IMR-90 (cell line): Measurements from ENCODE around the gene WDR48. TPM values are rescaled to one million over a fixed set of nuclear protein-coding genes. Genes with fewer than 3 reads are reported as not detected.

Experiments used
- ATAC-seq: fragments of 200-7000 bp; cut with Tn5 transposase; 2 replicates; pipeline ENCODE4 v1.9.1; 2020; ENCODE audit warnings: low read depth, mild to moderate bottlenecking, moderate library complexity
- BruUV-seq: library from RNA; stranded (reverse); fragments of 400-500 nt; replicated peaks from 2 replicates; lab custom pipeline; 2021; lab: Mats Ljungman, UMichigan
- CTCF ChIA-PET: fragments of 300-600 bp; formaldehyde crosslinking; extraction: SDS; loops from one replicate; lab custom pipeline; 2021; ENCODE audit warnings: antibody characterized with exemption; lab: Yijun Ruan, JAX
- POLR2A ChIA-PET: fragments of 300-600 bp; sonication (Branson Sonifier 250); formaldehyde crosslinking; loops from one replicate; lab custom pipeline; 2022; ENCODE audit warnings: antibody characterized with exemption; ENCODE audit not compliant: unreplicated experiment; lab: Charles Lee
- DNase-seq: peaks from one replicate; pipeline ENCODE4 v3.0.0; 2013
- H2AFZ ChIP-seq: replicated peaks from 2 replicates; pipeline ENCODE3; 2013; ENCODE audit warnings: low read length, mild to moderate bottlenecking; ENCODE audit not compliant: poor library complexity
- H2AK5ac ChIP-seq: 2 replicates; pipeline ENCODE4 v1.6.1; 2013; ENCODE audit warnings: low read depth, low read length, inconsistent platforms
- H2AK9ac ChIP-seq: replicated peaks from 2 replicates; pipeline ENCODE3; 2013; ENCODE audit warnings: mild to moderate bottlenecking, low read depth, low read length, moderate library complexity; ENCODE audit not compliant: poor library complexity
- H2BK120ac ChIP-seq: 2 replicates; pipeline ENCODE4 v1.6.1; 2013; ENCODE audit warnings: low read depth, low read length, inconsistent platforms
- H2BK15ac ChIP-seq: 3 replicates; pipeline ENCODE4 v1.6.1; 2013; ENCODE audit warnings: low read depth, low read length, inconsistent platforms
- H2BK20ac ChIP-seq: 2 replicates; pipeline ENCODE4 v1.6.1; 2013; ENCODE audit warnings: low read depth, mild to moderate bottlenecking, inconsistent platforms, low read length, moderate library complexity
- H2BK5ac ChIP-seq: 2 replicates; pipeline ENCODE4 v1.6.1; 2013; ENCODE audit warnings: mild to moderate bottlenecking, low read depth, low read length, inconsistent platforms; ENCODE audit not compliant: poor library complexity, severe bottlenecking
- H3K14ac ChIP-seq: replicated peaks from 2 replicates; pipeline ENCODE4 v1.6.1; 2013; ENCODE audit warnings: low read depth, low read length, inconsistent platforms
- H3K18ac ChIP-seq: 2 replicates; pipeline ENCODE4 v1.6.1; 2013; ENCODE audit warnings: low read depth, low read length, control low read depth
- H3K23ac ChIP-seq: 2 replicates; pipeline ENCODE4 v1.6.1; 2013; ENCODE audit warnings: low read depth, low read length, inconsistent platforms
- H3K27ac ChIP-seq: 2 replicates; pipeline ENCODE4 v1.5.1; 2013; ENCODE audit warnings: mild to moderate bottlenecking, control low read depth, low read length; ENCODE audit not compliant: insufficient read depth
- H3K27me3 ChIP-seq: 2 replicates; pipeline ENCODE4 v1.6.1; 2013; ENCODE audit warnings: low read length; ENCODE audit not compliant: control insufficient read depth, insufficient read depth
- H3K36me3 ChIP-seq: 2 replicates; pipeline ENCODE4 v1.6.1; 2013; ENCODE audit warnings: low read length, mixed read lengths; ENCODE audit not compliant: control insufficient read depth, insufficient read depth
- H3K4ac ChIP-seq: 2 replicates; pipeline ENCODE4 v1.6.1; 2013; ENCODE audit warnings: low read depth, low read length, inconsistent platforms
- H3K4me1 ChIP-seq: 2 replicates; pipeline ENCODE4 v1.6.1; 2013; ENCODE audit warnings: low read length, mixed read lengths; ENCODE audit not compliant: control insufficient read depth, insufficient read depth
- H3K4me2 ChIP-seq: 2 replicates; pipeline ENCODE4 v1.6.1; 2013; ENCODE audit warnings: low read depth, mild to moderate bottlenecking, control low read depth, low read length, moderate library complexity
- H3K4me3 ChIP-seq: 2 replicates; pipeline ENCODE4 v1.5.1; 2013; ENCODE audit warnings: low read depth, mild to moderate bottlenecking, control low read depth, low read length, moderate library complexity; ENCODE audit not compliant: insufficient read depth
- H3K56ac ChIP-seq: 2 replicates; pipeline ENCODE4 v1.6.1; 2013; ENCODE audit warnings: low read length, inconsistent platforms; ENCODE audit not compliant: insufficient read depth; ENCODE audit errors: extremely low read depth
- H3K79me1 ChIP-seq, 2 experiments: 2 replicates each; pipeline ENCODE4 v1.6.1; 2013; ENCODE audit warnings: low read length in 2 of 2, inconsistent platforms in 1 of 2, low read depth in 1 of 2
- H3K9ac ChIP-seq: 2 replicates; pipeline ENCODE4 v1.6.1; 2013; ENCODE audit warnings: low read depth, low read length, control low read depth
- H3K9me1 ChIP-seq: 2 replicates; pipeline ENCODE4 v1.6.1; 2013; ENCODE audit warnings: low read length, inconsistent platforms; ENCODE audit not compliant: insufficient read depth
- H3K9me3 ChIP-seq: 2 replicates; pipeline ENCODE4 v1.6.1; 2013; ENCODE audit warnings: low read length; ENCODE audit not compliant: control insufficient read depth, insufficient read depth
- H4K20me1 ChIP-seq: 2 replicates; pipeline ENCODE4 v1.6.1; 2013; ENCODE audit warnings: low read length, inconsistent platforms; ENCODE audit not compliant: insufficient read depth
- H4K5ac ChIP-seq: 2 replicates; pipeline ENCODE4 v1.6.1; 2013; ENCODE audit warnings: mild to moderate bottlenecking, low read depth, low read length, control low read depth
- H4K8ac ChIP-seq, 2 experiments: 2 replicates each; pipeline ENCODE4 v1.6.1; 2013; ENCODE audit warnings: low read depth in 2 of 2, low read length in 2 of 2, control low read depth in 1 of 2, inconsistent platforms in 1 of 2
- H4K91ac ChIP-seq: 2 replicates; pipeline ENCODE4 v1.6.1; 2013; ENCODE audit warnings: low read depth, low read length, inconsistent platforms; ENCODE audit not compliant: insufficient read depth
- CEBPB ChIP-seq: IDR thresholded peaks from 2 replicates; pipeline ENCODE4 v1.6.1; 2012; ENCODE audit warnings: low read depth, low read length, improper control_type of control experiment
- CHD1 ChIP-seq: IDR thresholded peaks from 2 replicates; pipeline ENCODE4 v1.6.1; 2012; ENCODE audit warnings: low read depth, low read length, improper control_type of control experiment
- MAFK ChIP-seq: IDR thresholded peaks from 2 replicates; pipeline ENCODE4 v1.6.1; 2012; ENCODE audit warnings: low read depth, low read length, improper control_type of control experiment
- NFE2L2 ChIP-seq: fragments of 150-350 bp; IDR thresholded peaks from 2 replicates; pipeline ENCODE4 v1.6.1; 2016; ENCODE audit warnings: low read depth, mild to moderate bottlenecking, low read length
- POLR2A ChIP-seq: IDR thresholded peaks from 2 replicates; pipeline ENCODE4 v1.6.1; 2012; ENCODE audit warnings: mild to moderate bottlenecking, low read depth, low read length
- RFX5 ChIP-seq: IDR thresholded peaks from 2 replicates; pipeline ENCODE4 v1.8.0; 2012; ENCODE audit warnings: low read depth, mild to moderate bottlenecking, low read length, moderate library complexity
- WGBS, 2 experiments: methylation state at CpG; one replicate each; pipeline versions ENCODE4 v1.1.5 to v1.1.7; 2013; ENCODE audit warnings: missing lambda C conversion rate in 2 of 2; ENCODE audit not compliant: insufficient read length in 1 of 2; ENCODE audit errors: extremely low coverage in 2 of 2; 5-methylcytosine and 5-hydroxymethylcytosine counted together
- dilution Hi-C: fragments of 300-500 bp; cut with HindIII; formaldehyde crosslinking; loops from one replicate; pipeline ENCODE4 v1.14.3; 2018; ENCODE audit warnings: low sequenced_read_pairs; ENCODE audit not compliant: unreplicated experiment
- in situ Hi-C: fragments of 300-500 bp; cut with MboI; formaldehyde crosslinking; loops from 3 replicates; pipeline ENCODE4 v1.14.3; 2019; ENCODE audit warnings: low sequenced_read_pairs, inconsistent platforms, mixed read lengths
- intact Hi-C: fragments of 100-400 bp; cut with micrococcal nuclease; formaldehyde crosslinking; loops from 2 replicates; pipeline ENCODE4 v1.10.0; 2022
- polyA plus RNA-seq, 3 experiments: library from polyadenylated mRNA; depleted of rRNA; stranded (reverse); fragments of >200 nt; gene quantifications; 2 replicates each; pipeline ENCODE4 v1.2.3, GENCODE V29; 2012; ENCODE audit warnings: low replicate concordance in 1 of 3
- total RNA-seq: library from RNA; depleted of rRNA; stranded (reverse); fragments of >200 nt; gene quantifications from 2 replicates; pipeline ENCODE4 v1.2.3, GENCODE V29; 2012
- TF ChIP-seq, protein P1 (sequence below): fragments of 150-350 bp; IDR thresholded peaks from 2 replicates; pipeline ENCODE4 v1.6.1; 2016; ENCODE audit warnings: low read depth, mild to moderate bottlenecking, low read length, moderate library complexity, borderline replicate concordance

WDR48 gene
- total and polyA plus RNA-seq, 2 of the 4 experiments (the other 2 are of a cell fraction): 14.4 to 41.2 TPM

GRCh38 chr3:39125841-39126500, 74.2 kb downstream of the WDR48 start:
- Histone ChIP-seq H2AFZ (no peak overlapping the region), H4K20me1 (no peaks in the 10 kb centered on the region), H3K4me1 (peaks cover 5% of the 10 kb centered on the region), H3K27me3 (no peaks in the 10 kb centered on the region), H3K9me3 (no peaks in the 10 kb centered on the region), H4K8ac (no peak overlapping the region), H2BK120ac (peak overlapping the region; percentile 32; the same call in 1 of the 2 replicates), H4K5ac (no peak overlapping the region), H2AK9ac (peak overlapping the region; percentile 33), H4K91ac (0 out of 2 replicates have a peak overlapping the region, but pooled peaks have one; percentile 79), H3K79me1 (no peaks in the 10 kb centered on the region), H2AK5ac (peak overlapping the region; percentile 86; the same call in 1 of the 2 replicates), H3K4me2 (0 out of 2 replicates have a peak overlapping the region, but pooled peaks have one; percentile 6), H2BK15ac (peak overlapping the region; percentile 3; the same call in 1 of the 3 replicates), H3K23ac (no peak overlapping the region), H3K9me1 (peaks cover 8% of the 10 kb centered on the region), H3K9ac (no peak overlapping the region; the same call in 1 of the 2 replicates), H3K4me3 (no peak overlapping the region), H3K4ac (peak overlapping the region; percentile 52), H3K27ac (no peak overlapping the region), H2BK5ac (peak overlapping the region; percentile 10), H3K36me3 (no peaks in the 10 kb centered on the region), H3K56ac (no peak overlapping the region), H3K18ac (no peak overlapping the region), H3K14ac (0 out of 2 replicates have a peak overlapping the region, but pooled peaks have one; percentile 19), H2BK20ac (no peak overlapping the region)
- dilution Hi-C loops (no loop called here), in situ Hi-C loops (loop anchor here (5.0 kb wide), 1 partner anchor 161 kb away; no protein-coding TSS in a partner anchor), intact Hi-C loops (loop anchor here (1.0 to 2.0 kb wide), 3 partner anchors 63 to 166 kb away; no protein-coding TSS in a partner anchor)
- DNase-seq (peak; percentile 39), ATAC-seq (peak; percentile 66)
- ChIA-PET CTCF (interaction anchor here (0.5 to 4.4 kb wide), 16 partner anchors 10 to 1382 kb away, joined by 3 to 41 read pairs (median 4); partner anchors contain the start of genes GORASP1 and TTC21A), POLR2A (no interaction called here)
- WGBS, 2 experiments: 80% methylated on average over 2 of the region's 12 CpGs; no CpG with 5 or more reads in 1 of the 2 experiments
- TF ChIP-seq CEBPB (no peak), RFX5 (no peak), MAFK (no peak), NFE2L2 (no peak), POLR2A (no peak), CHD1 (no peak)
- TF ChIP-seq, protein P1, sequence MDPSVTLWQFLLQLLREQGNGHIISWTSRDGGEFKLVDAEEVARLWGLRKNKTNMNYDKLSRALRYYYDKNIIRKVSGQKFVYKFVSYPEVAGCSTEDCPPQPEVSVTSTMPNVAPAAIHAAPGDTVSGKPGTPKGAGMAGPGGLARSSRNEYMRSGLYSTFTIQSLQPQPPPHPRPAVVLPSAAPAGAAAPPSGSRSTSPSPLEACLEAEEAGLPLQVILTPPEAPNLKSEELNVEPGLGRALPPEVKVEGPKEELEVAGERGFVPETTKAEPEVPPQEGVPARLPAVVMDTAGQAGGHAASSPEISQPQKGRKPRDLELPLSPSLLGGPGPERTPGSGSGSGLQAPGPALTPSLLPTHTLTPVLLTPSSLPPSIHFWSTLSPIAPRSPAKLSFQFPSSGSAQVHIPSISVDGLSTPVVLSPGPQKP: no peak
- no TSS peak for BruUV-seq
